HepG2 (cell line): ENCODE data around the gene CCDC57. TPM values are rescaled to one million over a fixed set of nuclear protein-coding genes. Genes with fewer than 3 reads are reported as not detected.

ENCODE experiments used
- BCL6 ChIP-seq: IDR thresholded peaks from 2 replicates; pipeline ENCODE4 v1.6.1; 2016; ENCODE audit warnings: missing genetic modification reagents, missing compliant biosample characterization
- CBFB ChIP-seq: sonication (generic); formaldehyde crosslinking; IDR thresholded peaks from 2 replicates; pipeline ENCODE4 v1.4.0; 2020; ENCODE audit warnings: missing genetic modification reagents
- CREB1 ChIP-seq, 2 experiments: fragments of 450-650 bp in 1 of 2; IDR thresholded peaks; 2 replicates each; pipeline ENCODE4 v1.6.1; 2016 to 2017; ENCODE audit warnings: control low read depth in 1 of 2, mild to moderate bottlenecking in 1 of 2, missing compliant biosample characterization in 1 of 2, missing genetic modification characterization in 1 of 2
- GFI1 ChIP-seq: sonication (generic); formaldehyde crosslinking; IDR thresholded peaks from 2 replicates; pipeline ENCODE4 v1.5.0; 2020; ENCODE audit warnings: missing genetic modification reagents, mild to moderate bottlenecking, borderline replicate concordance
- GZF1 ChIP-seq: sonication (generic); formaldehyde crosslinking; IDR thresholded peaks from 2 replicates; pipeline ENCODE4 v1.5.1; 2020; ENCODE audit warnings: mild to moderate bottlenecking, missing genetic modification reagents
- MTF2 ChIP-seq: sonication (generic); formaldehyde crosslinking; IDR thresholded peaks from 2 replicates; pipeline ENCODE4 v1.5.0; 2020; ENCODE audit warnings: missing genetic modification reagents, borderline replicate concordance
- MYC ChIP-seq: sonication (generic); formaldehyde crosslinking; IDR thresholded peaks from 2 replicates; pipeline ENCODE4 v1.9.0; 2021; ENCODE audit warnings: missing genetic modification reagents, borderline replicate concordance
- NFYC ChIP-seq: IDR thresholded peaks from 2 replicates; pipeline ENCODE4 v1.6.1; 2016; ENCODE audit warnings: missing genetic modification reagents, missing compliant biosample characterization
- PRPF4 ChIP-seq: fragments of 200-400 bp; formaldehyde crosslinking; IDR thresholded peaks from 2 replicates; pipeline ENCODE4 v1.6.1; 2016; ENCODE audit warnings: low read length, low read depth; ENCODE audit not compliant: poor library complexity, severe bottlenecking
- SATB2 ChIP-seq: sonication (generic); formaldehyde crosslinking; IDR thresholded peaks from 2 replicates; pipeline ENCODE4 v1.5.0; 2020; ENCODE audit warnings: missing genetic modification reagents
- XRCC5 ChIP-seq: fragments of 200-400 bp; formaldehyde crosslinking; optimal IDR thresholded peaks from 2 replicates; pipeline ENCODE3; 2017; ENCODE audit warnings: mild to moderate bottlenecking, low read length
- ZNF225 ChIP-seq: sonication (generic); formaldehyde crosslinking; IDR thresholded peaks from 2 replicates; pipeline ENCODE4 v1.4.0; 2020; ENCODE audit warnings: mild to moderate bottlenecking, missing genetic modification reagents
- ZNF331 ChIP-seq: sonication (generic); formaldehyde crosslinking; IDR thresholded peaks from 2 replicates; pipeline ENCODE4 v1.4.0; 2020; ENCODE audit warnings: missing genetic modification reagents
- ZNF382 ChIP-seq: sonication (generic); formaldehyde crosslinking; IDR thresholded peaks from 2 replicates; pipeline ENCODE4 v1.5.0; 2020; ENCODE audit warnings: missing genetic modification reagents, mild to moderate bottlenecking, borderline replicate concordance
- ZNF460 ChIP-seq: sonication (generic); formaldehyde crosslinking; IDR thresholded peaks from 2 replicates; pipeline ENCODE4 v1.5.1; 2020; ENCODE audit warnings: missing genetic modification reagents, mild to moderate bottlenecking, borderline replicate concordance
- ZNF562 ChIP-seq: sonication (generic); formaldehyde crosslinking; IDR thresholded peaks from 2 replicates; pipeline ENCODE4 v1.8.0; 2022; ENCODE audit warnings: missing genetic modification reagents, borderline replicate concordance
- ZNF879 ChIP-seq: sonication (generic); formaldehyde crosslinking; IDR thresholded peaks from 2 replicates; pipeline ENCODE4 v1.8.1; 2023; ENCODE audit warnings: missing genetic modification reagents
- polyA plus RNA-seq, 8 experiments: library from polyadenylated mRNA; depleted of rRNA in 3 of 8; stranded (reverse) in 7 of 8; unstranded in 1 of 8; fragments of >200 nt; fragmentation: Illumina TruSeq in 4 of 8; extraction: Trizol in 4 of 8; gene quantifications; 2 replicates each; pipeline versions ENCODE4 v1.2.1 to v1.2.3, GENCODE V29; 2011 to 2016; ENCODE audit warnings: low read depth in 4 of 8, missing spikeins in 1 of 8, mixed read lengths in 1 of 8; ENCODE audit not compliant: insufficient read depth in 1 of 8
- total RNA-seq, 5 experiments: library from RNA; depleted of rRNA; stranded (reverse); fragments of >200 nt; fragmentation: Illumina TruSeq; extraction: Trizol; gene quantifications; 2 replicates each; pipeline ENCODE4 v1.2.3, GENCODE V29; 2016; ENCODE audit warnings: low read depth in 1 of 5
- TF ChIP-seq, protein P1 (sequence below): sonication (generic); formaldehyde crosslinking; IDR thresholded peaks from 2 replicates; pipeline ENCODE4 v1.4.0; 2020; ENCODE audit warnings: missing genetic modification reagents, borderline replicate concordance
- TF ChIP-seq, protein P2 (sequence below): sonication (generic); formaldehyde crosslinking; IDR thresholded peaks from 2 replicates; pipeline ENCODE4 v1.4.0; 2020; ENCODE audit warnings: missing genetic modification reagents, borderline replicate concordance
- TF ChIP-seq, protein P3 (sequence below): sonication (generic); formaldehyde crosslinking; IDR thresholded peaks from 2 replicates; pipeline ENCODE4 v1.5.0; 2020; ENCODE audit warnings: mild to moderate bottlenecking, low read depth, missing genetic modification reagents, borderline replicate concordance
- TF ChIP-seq, protein P4 (sequence below): IDR thresholded peaks from 2 replicates; pipeline ENCODE4 v1.4.0; 2020; ENCODE audit warnings: mild to moderate bottlenecking, missing genetic modification reagents

The CCDC57 gene
- total and polyA plus RNA-seq, 2 of the 13 experiments (the other 11 are each of a cell fraction or from before 2014, with no cell fraction given) = 59.3 to 59.9 TPM

DNA sequence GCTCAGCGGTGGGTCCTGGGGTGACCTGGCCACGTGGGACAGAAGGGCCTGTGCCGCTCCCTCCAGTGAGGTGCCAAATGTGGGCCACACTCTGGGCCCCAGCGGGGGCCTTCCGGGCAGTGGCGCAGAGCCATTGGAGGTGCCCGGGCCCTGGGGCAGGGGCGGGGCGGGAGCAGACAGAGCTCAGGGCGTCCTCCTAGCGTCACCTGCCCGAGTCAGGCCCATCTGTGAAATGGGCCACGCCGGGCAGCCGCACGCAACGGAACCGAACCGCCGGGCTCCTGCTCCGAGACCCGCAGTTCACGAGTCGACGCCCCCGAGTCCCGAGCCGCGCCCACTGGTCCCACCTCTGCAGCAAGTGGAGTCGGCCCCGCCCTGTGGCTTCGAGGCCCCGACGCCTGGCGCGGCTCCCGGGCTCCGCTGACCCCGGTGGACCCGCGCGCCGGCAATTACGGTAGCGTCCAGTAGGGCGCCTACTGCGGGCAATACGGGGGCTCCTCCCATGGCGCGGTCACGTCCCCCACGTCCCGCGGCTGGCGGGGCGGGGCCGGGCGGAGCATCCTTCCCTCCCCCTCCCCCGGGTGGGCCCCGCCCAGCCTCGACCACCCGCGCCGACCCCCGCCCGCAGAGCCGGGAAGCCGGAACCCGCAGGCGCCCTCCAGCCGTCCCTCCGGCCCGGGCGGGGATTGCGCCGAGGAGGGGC lies 18.1 kb upstream of the CCDC57 start (continued):
- TF ChIP-seq, protein P1, sequence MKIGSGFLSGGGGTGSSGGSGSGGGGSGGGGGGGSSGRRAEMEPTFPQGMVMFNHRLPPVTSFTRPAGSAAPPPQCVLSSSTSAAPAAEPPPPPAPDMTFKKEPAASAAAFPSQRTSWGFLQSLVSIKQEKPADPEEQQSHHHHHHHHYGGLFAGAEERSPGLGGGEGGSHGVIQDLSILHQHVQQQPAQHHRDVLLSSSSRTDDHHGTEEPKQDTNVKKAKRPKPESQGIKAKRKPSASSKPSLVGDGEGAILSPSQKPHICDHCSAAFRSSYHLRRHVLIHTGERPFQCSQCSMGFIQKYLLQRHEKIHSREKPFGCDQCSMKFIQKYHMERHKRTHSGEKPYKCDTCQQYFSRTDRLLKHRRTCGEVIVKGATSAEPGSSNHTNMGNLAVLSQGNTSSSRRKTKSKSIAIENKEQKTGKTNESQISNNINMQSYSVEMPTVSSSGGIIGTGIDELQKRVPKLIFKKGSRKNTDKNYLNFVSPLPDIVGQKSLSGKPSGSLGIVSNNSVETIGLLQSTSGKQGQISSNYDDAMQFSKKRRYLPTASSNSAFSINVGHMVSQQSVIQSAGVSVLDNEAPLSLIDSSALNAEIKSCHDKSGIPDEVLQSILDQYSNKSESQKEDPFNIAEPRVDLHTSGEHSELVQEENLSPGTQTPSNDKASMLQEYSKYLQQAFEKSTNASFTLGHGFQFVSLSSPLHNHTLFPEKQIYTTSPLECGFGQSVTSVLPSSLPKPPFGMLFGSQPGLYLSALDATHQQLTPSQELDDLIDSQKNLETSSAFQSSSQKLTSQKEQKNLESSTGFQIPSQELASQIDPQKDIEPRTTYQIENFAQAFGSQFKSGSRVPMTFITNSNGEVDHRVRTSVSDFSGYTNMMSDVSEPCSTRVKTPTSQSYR = peak; percentile 35; the same call in 1 of the 2 replicates
- TF ChIP-seq ZNF562 (CRISPR knock-in tag) (no peak; the same call in 1 of the 2 replicates), PRPF4 (no peak), CBFB (CRISPR knock-in tag) (peak; percentile 82), ZNF879 (CRISPR knock-in tag) (peak; percentile 94; the same call in 1 of the 2 replicates), GFI1 (CRISPR knock-in tag) (peak; percentile 77; the same call in 1 of the 2 replicates), MYC (CRISPR knock-in tag) (peak; percentile 86), ZNF331 (CRISPR knock-in tag) (peak; percentile 93), ZNF225 (CRISPR knock-in tag) (peak; percentile 77; the same call in 1 of the 2 replicates), CREB1 (IDR thresholded peaks at IDR 0.05) (no peak), CREB1 (CRISPR knock-in tag; IDR thresholded peaks at IDR 0.05) (no peak), SATB2 (CRISPR knock-in tag) (peak; percentile 96), NFYC (CRISPR knock-in tag) (no peak), ZNF460 (CRISPR knock-in tag) (peak; percentile 46; the same call in 1 of the 2 replicates), GZF1 (CRISPR knock-in tag) (peak; percentile 99), XRCC5 (peak; percentile 87), ZNF382 (CRISPR knock-in tag) (no peak; the same call in 1 of the 2 replicates), BCL6 (CRISPR knock-in tag) (peak; percentile 65), MTF2 (CRISPR knock-in tag) (peak; percentile 78; the same call in 1 of the 2 replicates)
- TF ChIP-seq, protein P2, sequence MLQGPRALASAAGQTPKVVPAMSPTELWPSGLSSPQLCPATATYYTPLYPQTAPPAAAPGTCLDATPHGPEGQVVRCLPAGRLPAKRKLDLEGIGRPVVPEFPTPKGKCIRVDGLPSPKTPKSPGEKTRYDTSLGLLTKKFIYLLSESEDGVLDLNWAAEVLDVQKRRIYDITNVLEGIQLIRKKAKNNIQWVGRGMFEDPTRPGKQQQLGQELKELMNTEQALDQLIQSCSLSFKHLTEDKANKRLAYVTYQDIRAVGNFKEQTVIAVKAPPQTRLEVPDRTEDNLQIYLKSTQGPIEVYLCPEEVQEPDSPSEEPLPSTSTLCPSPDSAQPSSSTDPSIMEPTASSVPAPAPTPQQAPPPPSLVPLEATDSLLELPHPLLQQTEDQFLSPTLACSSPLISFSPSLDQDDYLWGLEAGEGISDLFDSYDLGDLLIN (CRISPR knock-in tag) = no peak; the same call in none of the 2 replicates
- TF ChIP-seq, protein P3, sequence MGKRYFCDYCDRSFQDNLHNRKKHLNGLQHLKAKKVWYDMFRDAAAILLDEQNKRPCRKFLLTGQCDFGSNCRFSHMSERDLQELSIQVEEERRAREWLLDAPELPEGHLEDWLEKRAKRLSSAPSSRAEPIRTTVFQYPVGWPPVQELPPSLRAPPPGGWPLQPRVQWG = no peak; the same call in 1 of the 2 replicates
- TF ChIP-seq, protein P4, sequence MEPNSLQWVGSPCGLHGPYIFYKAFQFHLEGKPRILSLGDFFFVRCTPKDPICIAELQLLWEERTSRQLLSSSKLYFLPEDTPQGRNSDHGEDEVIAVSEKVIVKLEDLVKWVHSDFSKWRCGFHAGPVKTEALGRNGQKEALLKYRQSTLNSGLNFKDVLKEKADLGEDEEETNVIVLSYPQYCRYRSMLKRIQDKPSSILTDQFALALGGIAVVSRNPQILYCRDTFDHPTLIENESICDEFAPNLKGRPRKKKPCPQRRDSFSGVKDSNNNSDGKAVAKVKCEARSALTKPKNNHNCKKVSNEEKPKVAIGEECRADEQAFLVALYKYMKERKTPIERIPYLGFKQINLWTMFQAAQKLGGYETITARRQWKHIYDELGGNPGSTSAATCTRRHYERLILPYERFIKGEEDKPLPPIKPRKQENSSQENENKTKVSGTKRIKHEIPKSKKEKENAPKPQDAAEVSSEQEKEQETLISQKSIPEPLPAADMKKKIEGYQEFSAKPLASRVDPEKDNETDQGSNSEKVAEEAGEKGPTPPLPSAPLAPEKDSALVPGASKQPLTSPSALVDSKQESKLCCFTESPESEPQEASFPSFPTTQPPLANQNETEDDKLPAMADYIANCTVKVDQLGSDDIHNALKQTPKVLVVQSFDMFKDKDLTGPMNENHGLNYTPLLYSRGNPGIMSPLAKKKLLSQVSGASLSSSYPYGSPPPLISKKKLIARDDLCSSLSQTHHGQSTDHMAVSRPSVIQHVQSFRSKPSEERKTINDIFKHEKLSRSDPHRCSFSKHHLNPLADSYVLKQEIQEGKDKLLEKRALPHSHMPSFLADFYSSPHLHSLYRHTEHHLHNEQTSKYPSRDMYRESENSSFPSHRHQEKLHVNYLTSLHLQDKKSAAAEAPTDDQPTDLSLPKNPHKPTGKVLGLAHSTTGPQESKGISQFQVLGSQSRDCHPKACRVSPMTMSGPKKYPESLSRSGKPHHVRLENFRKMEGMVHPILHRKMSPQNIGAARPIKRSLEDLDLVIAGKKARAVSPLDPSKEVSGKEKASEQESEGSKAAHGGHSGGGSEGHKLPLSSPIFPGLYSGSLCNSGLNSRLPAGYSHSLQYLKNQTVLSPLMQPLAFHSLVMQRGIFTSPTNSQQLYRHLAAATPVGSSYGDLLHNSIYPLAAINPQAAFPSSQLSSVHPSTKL (CRISPR knock-in tag) = peak; percentile 83
